IMR-90 (cell line): ENCODE measurements around the gene NRF1. TPM values are rescaled to one million over a fixed set of nuclear protein-coding genes. Genes with fewer than 3 reads are reported as not detected.

Source experiments
- ATAC-seq: fragments of 200-7000 bp; cut with Tn5 transposase; 2 replicates; pipeline ENCODE4 v1.9.1; 2020; ENCODE audit warnings: low read depth, mild to moderate bottlenecking, moderate library complexity
- BruUV-seq: library from RNA; stranded (reverse); fragments of 400-500 nt; replicated peaks from 2 replicates; lab custom pipeline; 2021; lab: Mats Ljungman, UMichigan
- CTCF ChIA-PET: fragments of 300-600 bp; formaldehyde crosslinking; extraction: SDS; loops from one replicate; lab custom pipeline; 2021; ENCODE audit warnings: antibody characterized with exemption; lab: Yijun Ruan, JAX
- POLR2A ChIA-PET: fragments of 300-600 bp; sonication (Branson Sonifier 250); formaldehyde crosslinking; loops from one replicate; lab custom pipeline; 2022; ENCODE audit warnings: antibody characterized with exemption; ENCODE audit not compliant: unreplicated experiment; lab: Charles Lee
- DNase-seq: peaks from one replicate; pipeline ENCODE4 v3.0.0; 2013
- H2AFZ ChIP-seq: replicated peaks from 2 replicates; pipeline ENCODE3; 2013; ENCODE audit warnings: low read length, mild to moderate bottlenecking; ENCODE audit not compliant: poor library complexity
- H2AK5ac ChIP-seq: 2 replicates; pipeline ENCODE4 v1.6.1; 2013; ENCODE audit warnings: low read depth, low read length, inconsistent platforms
- H2AK9ac ChIP-seq: replicated peaks from 2 replicates; pipeline ENCODE3; 2013; ENCODE audit warnings: mild to moderate bottlenecking, low read depth, low read length, moderate library complexity; ENCODE audit not compliant: poor library complexity
- H2BK120ac ChIP-seq: 2 replicates; pipeline ENCODE4 v1.6.1; 2013; ENCODE audit warnings: low read depth, low read length, inconsistent platforms
- H2BK15ac ChIP-seq: 3 replicates; pipeline ENCODE4 v1.6.1; 2013; ENCODE audit warnings: low read depth, low read length, inconsistent platforms
- H2BK20ac ChIP-seq: 2 replicates; pipeline ENCODE4 v1.6.1; 2013; ENCODE audit warnings: low read depth, mild to moderate bottlenecking, inconsistent platforms, low read length, moderate library complexity
- H2BK5ac ChIP-seq: 2 replicates; pipeline ENCODE4 v1.6.1; 2013; ENCODE audit warnings: mild to moderate bottlenecking, low read depth, low read length, inconsistent platforms; ENCODE audit not compliant: poor library complexity, severe bottlenecking
- H3K14ac ChIP-seq: replicated peaks from 2 replicates; pipeline ENCODE4 v1.6.1; 2013; ENCODE audit warnings: low read depth, low read length, inconsistent platforms
- H3K18ac ChIP-seq: 2 replicates; pipeline ENCODE4 v1.6.1; 2013; ENCODE audit warnings: low read depth, low read length, control low read depth
- H3K23ac ChIP-seq: 2 replicates; pipeline ENCODE4 v1.6.1; 2013; ENCODE audit warnings: low read depth, low read length, inconsistent platforms
- H3K27ac ChIP-seq: 2 replicates; pipeline ENCODE4 v1.5.1; 2013; ENCODE audit warnings: mild to moderate bottlenecking, control low read depth, low read length; ENCODE audit not compliant: insufficient read depth
- H3K27me3 ChIP-seq: 2 replicates; pipeline ENCODE4 v1.6.1; 2013; ENCODE audit warnings: low read length; ENCODE audit not compliant: control insufficient read depth, insufficient read depth
- H3K36me3 ChIP-seq: 2 replicates; pipeline ENCODE4 v1.6.1; 2013; ENCODE audit warnings: low read length, mixed read lengths; ENCODE audit not compliant: control insufficient read depth, insufficient read depth
- H3K4ac ChIP-seq: 2 replicates; pipeline ENCODE4 v1.6.1; 2013; ENCODE audit warnings: low read depth, low read length, inconsistent platforms
- H3K4me1 ChIP-seq: 2 replicates; pipeline ENCODE4 v1.6.1; 2013; ENCODE audit warnings: low read length, mixed read lengths; ENCODE audit not compliant: control insufficient read depth, insufficient read depth
- H3K4me2 ChIP-seq: 2 replicates; pipeline ENCODE4 v1.6.1; 2013; ENCODE audit warnings: low read depth, mild to moderate bottlenecking, control low read depth, low read length, moderate library complexity
- H3K4me3 ChIP-seq: 2 replicates; pipeline ENCODE4 v1.5.1; 2013; ENCODE audit warnings: low read depth, mild to moderate bottlenecking, control low read depth, low read length, moderate library complexity; ENCODE audit not compliant: insufficient read depth
- H3K56ac ChIP-seq: 2 replicates; pipeline ENCODE4 v1.6.1; 2013; ENCODE audit warnings: low read length, inconsistent platforms; ENCODE audit not compliant: insufficient read depth; ENCODE audit errors: extremely low read depth
- H3K79me1 ChIP-seq, 2 experiments: 2 replicates each; pipeline ENCODE4 v1.6.1; 2013; ENCODE audit warnings: low read length in 2 of 2, inconsistent platforms in 1 of 2, low read depth in 1 of 2
- H3K9ac ChIP-seq: 2 replicates; pipeline ENCODE4 v1.6.1; 2013; ENCODE audit warnings: low read depth, low read length, control low read depth
- H3K9me1 ChIP-seq: 2 replicates; pipeline ENCODE4 v1.6.1; 2013; ENCODE audit warnings: low read length, inconsistent platforms; ENCODE audit not compliant: insufficient read depth
- H3K9me3 ChIP-seq: 2 replicates; pipeline ENCODE4 v1.6.1; 2013; ENCODE audit warnings: low read length; ENCODE audit not compliant: control insufficient read depth, insufficient read depth
- H4K20me1 ChIP-seq: 2 replicates; pipeline ENCODE4 v1.6.1; 2013; ENCODE audit warnings: low read length, inconsistent platforms; ENCODE audit not compliant: insufficient read depth
- H4K5ac ChIP-seq: 2 replicates; pipeline ENCODE4 v1.6.1; 2013; ENCODE audit warnings: mild to moderate bottlenecking, low read depth, low read length, control low read depth
- H4K8ac ChIP-seq, 2 experiments: 2 replicates each; pipeline ENCODE4 v1.6.1; 2013; ENCODE audit warnings: low read depth in 2 of 2, low read length in 2 of 2, control low read depth in 1 of 2, inconsistent platforms in 1 of 2
- H4K91ac ChIP-seq: 2 replicates; pipeline ENCODE4 v1.6.1; 2013; ENCODE audit warnings: low read depth, low read length, inconsistent platforms; ENCODE audit not compliant: insufficient read depth
- ELK1 ChIP-seq: fragments of 150-350 bp; IDR thresholded peaks from 2 replicates; pipeline ENCODE4 v1.6.1; 2016; ENCODE audit warnings: low read depth, mild to moderate bottlenecking, low read length, moderate library complexity, borderline replicate concordance
- POLR2A ChIP-seq: IDR thresholded peaks from 2 replicates; pipeline ENCODE4 v1.6.1; 2012; ENCODE audit warnings: mild to moderate bottlenecking, low read depth, low read length
- USF2 ChIP-seq: fragments of 150-350 bp; IDR thresholded peaks from 2 replicates; pipeline ENCODE4 v1.6.1; 2017; ENCODE audit warnings: mild to moderate bottlenecking, antibody characterized with exemption, low read length, low read depth
- WGBS, 2 experiments: methylation state at CpG; one replicate each; pipeline versions ENCODE4 v1.1.5 to v1.1.7; 2013; ENCODE audit warnings: missing lambda C conversion rate in 2 of 2; ENCODE audit not compliant: insufficient read length in 1 of 2; ENCODE audit errors: extremely low coverage in 2 of 2; 5-methylcytosine and 5-hydroxymethylcytosine counted together
- dilution Hi-C: fragments of 300-500 bp; cut with HindIII; formaldehyde crosslinking; loops from one replicate; pipeline ENCODE4 v1.14.3; 2018; ENCODE audit warnings: low sequenced_read_pairs; ENCODE audit not compliant: unreplicated experiment
- in situ Hi-C: fragments of 300-500 bp; cut with MboI; formaldehyde crosslinking; loops from 3 replicates; pipeline ENCODE4 v1.14.3; 2019; ENCODE audit warnings: low sequenced_read_pairs, inconsistent platforms, mixed read lengths
- intact Hi-C: fragments of 100-400 bp; cut with micrococcal nuclease; formaldehyde crosslinking; loops from 2 replicates; pipeline ENCODE4 v1.10.0; 2022
- polyA plus RNA-seq, 3 experiments: library from polyadenylated mRNA; depleted of rRNA; stranded (reverse); fragments of >200 nt; gene quantifications; 2 replicates each; pipeline ENCODE4 v1.2.3, GENCODE V29; 2012; ENCODE audit warnings: low replicate concordance in 1 of 3
- total RNA-seq: library from RNA; depleted of rRNA; stranded (reverse); fragments of >200 nt; gene quantifications from 2 replicates; pipeline ENCODE4 v1.2.3, GENCODE V29; 2012

The NRF1 gene
- total and polyA plus RNA-seq, 2 of the 4 experiments (the other 2 are of a cell fraction): 11.4 to 15.8 TPM

- TF ChIP-seq ELK1 (no peak), USF2 (no peak), POLR2A (no peak)
- no peak overlapping the region for H2BK120ac ChIP-seq
- no peak overlapping the region for H3K4me2 ChIP-seq
- no peaks in the 10 kb centered on the region for H3K27me3 ChIP-seq
- H3K4me3 ChIP-seq: no peak overlapping the region
- H4K5ac ChIP-seq: no peak overlapping the region
- ATAC-seq (no peak), DNase-seq (no peak)
- dilution Hi-C loops: no loop called here
- no peak overlapping the region for H3K18ac ChIP-seq
- H2AFZ ChIP-seq: no peak overlapping the region
- H2AK9ac ChIP-seq: no peak overlapping the region
- H2BK15ac ChIP-seq: no peak overlapping the region
- no CpG with 5 or more reads among the region's 5 CpGs for WGBS, 2 experiments
- no peak overlapping the region for H3K9ac ChIP-seq
- peaks cover 0 to 5% of the 10 kb centered on the region in 2 experiments; a peak in 1 of 4 replicates for H3K79me1 ChIP-seq
- POLR2A ChIA-PET: no interaction called here
- H3K14ac ChIP-seq: no peak overlapping the region
- peaks cover 13% of the 10 kb centered on the region for H3K9me1 ChIP-seq
- CTCF ChIA-PET: no interaction called here
- H4K20me1 ChIP-seq: no peaks in the 10 kb centered on the region
- no peak overlapping the region for H3K27ac ChIP-seq
- in situ Hi-C loops: no loop called here
- intact Hi-C loops: no loop called here
- H3K36me3 ChIP-seq: peaks cover 4% of the 10 kb centered on the region
- H2BK5ac ChIP-seq: no peak overlapping the region
- H2BK20ac ChIP-seq: no peak overlapping the region
- H4K8ac ChIP-seq: no peak overlapping the region
- H4K91ac ChIP-seq: no peak overlapping the region
- no peak overlapping the region for H2AK5ac ChIP-seq
- peaks cover 1% of the 10 kb centered on the region; the same call in 1 of the 2 replicates for H3K4me1 ChIP-seq
- no peak overlapping the region for H3K4ac ChIP-seq
- no peaks in the 10 kb centered on the region for H3K9me3 ChIP-seq
- H3K56ac ChIP-seq: no peak overlapping the region
- BruUV-seq: no TSS peak
- H3K23ac ChIP-seq: no peak overlapping the region
Observed at GRCh38 chr7:129734400-129734799, 122.9 kb downstream of the NRF1 start.
